ENCODE results near the gene FNTB. TPM values are rescaled to one million over a fixed set of nuclear protein-coding genes. Genes with fewer than 3 reads are reported as not detected.
A peak's percentile ranks its signal among the peaks of the same experiment; 100 is the strongest.
"Not testable (repeated sequence)": the region's sequence is repeated elsewhere in the genome, so short reads cannot be mapped to it uniquely, and the experiment has no call there.

FNTB gene
- total and polyA plus RNA-seq, 12 donors, result 12.2 to 27.2 (median 22.3) TPM

- TF ChIP-seq POLR2A (IDR thresholded peaks at IDR 0.05) (no peak), CTCF (IDR thresholded peaks at IDR 0.05) (no peak)
- intact Hi-C loops (cut with DNase I), result no loop called here
- peak overlapping the region in 2 of 5 donors; percentile 7 to 39 for H3K27ac ChIP-seq
- no peaks in the 10 kb centered on the region for H3K9me3 ChIP-seq (replicated peaks in 1 of 3)
- no peak for DNase-seq
- 56 to 76% (median 65%) methylated on average over 2 of the region's 2 CpGs for whole genome bisulfite sequencing, 4 donors
- peaks cover 10 to 44% of the 10 kb centered on the region in 2 donors for H3K4me1 ChIP-seq (replicated peaks in 1 of 2)
- H3K4me3 ChIP-seq, result no peak overlapping the region
- H3K27me3 ChIP-seq, result no peaks in the 10 kb centered on the region
- H3K36me3 ChIP-seq (replicated peaks in 1 of 2), result peaks cover 0 to 40% of the 10 kb centered on the region in 2 donors
Observed at GRCh38 chr14:65080960-65081747, 94.5 kb downstream of the FNTB start.

GRCh38 chr14:65082930-65083329, 96.2 kb downstream of the FNTB start:
- H3K9me3 ChIP-seq (replicated peaks in 1 of 3), result no peaks in the 10 kb centered on the region
- H3K4me3 ChIP-seq, result no peak overlapping the region
- H3K4me1 ChIP-seq (replicated peaks in 1 of 2), result peaks cover 10 to 44% of the 10 kb centered on the region in 2 donors
- 75 to 93% (median 82%) methylated on average over 2 of the region's 2 CpGs for WGBS, 4 donors
- TF ChIP-seq CTCF (IDR thresholded peaks at IDR 0.05), result no peak
- intact Hi-C loops (cut with DNase I), result no loop called here
- DNase-seq, result no peak
- no peaks in the 10 kb centered on the region for H3K27me3 ChIP-seq
- H3K27ac ChIP-seq, result peak overlapping the region in 1 of 5 donors; percentile 23
- H3K36me3 ChIP-seq (replicated peaks in 1 of 2), result peaks cover 0 to 39% of the 10 kb centered on the region in 2 donors

GRCh38 chr14:65084554-65085505, 98.1 kb downstream of the FNTB start:
- intact Hi-C loops (cut with DNase I), result no loop called here
- Histone ChIP-seq H3K4me3 (no peak overlapping the region), H3K9me3 (replicated peaks in 1 of 3) (no peaks in the 10 kb centered on the region), H3K4me1 (replicated peaks in 1 of 2) (peaks cover 10 to 38% of the 10 kb centered on the region in 2 donors), H3K36me3 (replicated peaks in 1 of 2) (peaks cover 0 to 47% of the 10 kb centered on the region in 2 donors), H3K27ac (no peak overlapping the region), H3K27me3 (no peaks in the 10 kb centered on the region)
- WGBS, 4 donors, result 76 to 88% (median 82%) methylated on average over 6 of the region's 6 CpGs
- no peak for TF ChIP-seq CTCF (IDR thresholded peaks at IDR 0.05)
- TF ChIP-seq POLR2A (IDR thresholded peaks at IDR 0.05), result no peak
- DNase-seq, result no peak

GRCh38 chr14:65086686-65087085, 100.0 kb downstream of the FNTB start:
- DNase-seq; intact Hi-C loops (cut with DNase I); H3K27ac ChIP-seq; H3K27me3 ChIP-seq; H3K9me3 ChIP-seq (replicated peaks in 1 of 3); H3K4me3 ChIP-seq: not testable (repeated sequence)
- H3K4me1 ChIP-seq (replicated peaks in 1 of 2), result peaks cover 1 to 26% of the 10 kb centered on the region in 2 donors
- H3K36me3 ChIP-seq (replicated peaks in 1 of 2), result peaks cover 0 to 63% of the 10 kb centered on the region in 2 donors
- WGBS, 4 donors, result 90 to 96% (median 96%) methylated on average over 2 to 4 of the region's 4 CpGs

GRCh38 chr14:65087835-65088234, 101.1 kb downstream of the FNTB start:
- H3K4me3 ChIP-seq; H3K9me3 ChIP-seq (replicated peaks in 1 of 3); H3K27me3 ChIP-seq; H3K27ac ChIP-seq; intact Hi-C loops (cut with DNase I); DNase-seq: not testable (repeated sequence)
- Histone ChIP-seq H3K4me1 (replicated peaks in 1 of 2) (peaks cover 0 to 24% of the 10 kb centered on the region in 2 donors), H3K36me3 (replicated peaks in 1 of 2) (peaks cover 0 to 71% of the 10 kb centered on the region in 2 donors)
- WGBS, 4 donors, result 87 to 98% (median 95%) methylated on average over 8 of the region's 8 CpGs
